Measurements from ENCODE around the gene SLC25A43.
"Not testable (repeated sequence)": the region's sequence is repeated elsewhere in the genome, so short reads cannot be mapped to it uniquely, and the experiment has no call there.

The SLC25A43 gene

DNA sequence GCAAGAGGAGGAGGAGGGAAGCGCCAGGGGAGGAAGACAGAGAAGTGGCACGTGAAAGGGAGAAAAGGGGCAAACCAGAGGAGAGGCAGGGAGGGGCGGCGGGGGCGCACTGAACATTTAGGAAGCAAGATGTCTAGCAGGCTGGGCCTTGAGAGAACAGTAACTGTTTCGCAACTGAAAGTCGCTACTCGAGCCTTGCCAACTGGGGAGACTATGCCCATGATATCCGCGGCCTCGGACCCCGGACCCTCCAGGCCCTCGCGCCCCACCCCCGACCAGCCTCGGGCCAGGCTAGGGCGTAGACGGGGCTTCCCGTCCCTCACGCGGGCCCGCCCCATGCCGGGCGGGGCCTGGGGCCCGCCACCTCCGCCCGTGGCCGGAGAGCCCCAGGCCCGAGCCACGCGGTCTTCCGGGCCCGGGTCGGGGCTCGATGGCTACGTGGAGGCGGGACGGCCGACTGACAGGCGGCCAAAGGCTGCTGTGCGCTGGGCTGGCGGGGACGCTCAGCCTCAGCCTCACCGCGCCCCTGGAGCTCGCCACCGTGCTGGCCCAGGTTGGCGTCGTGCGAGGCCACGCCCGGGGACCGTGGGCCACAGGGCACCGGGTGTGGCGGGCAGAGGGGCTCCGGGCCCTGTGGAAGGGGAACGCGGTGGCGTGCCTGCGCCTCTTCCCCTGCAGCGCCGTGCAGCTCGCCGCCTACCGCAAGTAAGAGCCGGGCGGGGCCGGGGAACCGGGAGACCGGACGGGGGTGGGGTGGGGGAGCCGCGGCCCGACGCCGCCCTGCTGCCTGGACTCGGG lies at the start of gene SLC25A43:
TSS of gene SLC25A43 (plus strand) at position 363 of the 798 bp plus-strand sequence. CDS start at position 431, 68 bp downstream.
- DNase-seq = peak; percentile 6

DNA sequence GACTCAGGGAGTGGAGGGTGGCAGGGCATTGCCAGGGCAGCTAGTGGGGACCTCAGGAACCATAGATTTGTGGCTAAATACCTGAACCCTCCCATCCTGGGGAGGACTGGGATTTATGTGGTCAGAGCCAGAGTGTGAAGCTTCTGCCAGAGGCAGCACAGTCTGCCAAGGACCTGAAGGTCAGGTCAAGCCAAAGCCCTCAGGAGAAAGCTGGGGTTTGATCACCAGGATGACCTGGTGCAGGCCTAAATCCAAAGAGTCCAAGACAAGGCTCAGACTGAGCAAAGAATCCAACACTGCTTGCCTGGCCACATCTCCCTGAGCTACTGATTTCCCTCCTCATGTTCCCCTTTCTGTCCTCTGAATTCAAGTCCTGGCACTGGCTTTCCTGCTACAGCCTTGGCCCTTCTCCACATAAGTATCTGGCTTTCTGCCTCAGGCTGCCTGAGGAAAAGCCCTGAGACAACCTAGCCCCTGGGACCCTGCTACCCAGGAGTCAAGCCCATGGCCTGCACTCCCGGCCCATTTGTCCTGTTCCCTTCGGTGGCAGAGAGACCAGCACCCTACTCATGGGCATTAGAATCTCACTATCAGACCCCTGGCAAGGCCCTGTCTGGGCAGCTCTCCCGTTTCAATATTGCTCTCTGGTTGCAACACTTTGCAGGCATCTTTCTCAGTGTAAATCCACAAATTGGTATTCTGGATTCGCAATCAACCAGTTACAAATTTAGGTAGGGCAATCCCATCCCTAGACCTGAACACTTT lies 39.3 kb upstream of the SLC25A43 start:
- no peak for DNase-seq

DNA sequence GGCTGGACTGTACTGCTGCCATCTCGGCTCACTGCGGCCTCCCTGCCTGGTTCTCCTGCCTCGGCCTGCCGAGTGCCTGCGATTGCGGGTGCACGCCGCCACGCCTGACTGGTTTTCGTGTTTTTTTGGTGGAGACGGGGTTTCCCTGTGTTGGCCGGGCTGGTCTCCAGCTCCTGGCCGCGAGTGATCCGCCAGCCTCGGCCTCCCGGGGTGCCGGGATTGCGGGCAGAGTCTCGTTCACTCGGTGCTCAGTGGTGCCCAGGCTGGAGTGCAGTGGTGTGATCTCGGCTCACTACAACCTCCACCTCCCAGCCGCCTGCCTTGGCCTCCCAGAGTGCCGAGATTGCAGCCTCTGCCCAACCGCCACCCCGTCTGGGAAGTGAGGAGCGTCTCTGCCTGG lies 37.7 kb upstream of the SLC25A43 start:
- DNase-seq = not testable (repeated sequence)

DNA sequence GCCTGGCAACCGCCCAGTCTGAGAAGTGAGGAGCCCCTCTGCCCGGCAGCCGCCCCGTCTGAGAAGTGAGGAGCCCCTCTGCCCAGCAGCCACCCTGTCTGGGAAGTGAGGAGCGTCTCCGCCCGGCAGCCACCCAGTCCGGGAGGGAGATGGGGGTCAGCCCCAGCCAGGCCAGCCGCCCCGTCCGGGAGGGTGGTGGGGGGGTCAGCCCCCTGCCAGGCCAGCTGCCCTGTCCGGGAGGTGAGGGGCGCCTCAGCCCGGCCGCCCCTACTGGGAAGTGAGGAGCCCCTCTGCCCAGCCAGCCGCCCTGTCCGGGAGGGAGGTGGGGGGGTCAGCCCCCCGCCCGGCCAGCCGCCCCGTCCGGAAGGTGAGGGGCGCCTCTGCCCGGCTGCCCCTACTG lies 37.1 kb upstream of the SLC25A43 start:
- DNase-seq = not testable (repeated sequence)

DNA sequence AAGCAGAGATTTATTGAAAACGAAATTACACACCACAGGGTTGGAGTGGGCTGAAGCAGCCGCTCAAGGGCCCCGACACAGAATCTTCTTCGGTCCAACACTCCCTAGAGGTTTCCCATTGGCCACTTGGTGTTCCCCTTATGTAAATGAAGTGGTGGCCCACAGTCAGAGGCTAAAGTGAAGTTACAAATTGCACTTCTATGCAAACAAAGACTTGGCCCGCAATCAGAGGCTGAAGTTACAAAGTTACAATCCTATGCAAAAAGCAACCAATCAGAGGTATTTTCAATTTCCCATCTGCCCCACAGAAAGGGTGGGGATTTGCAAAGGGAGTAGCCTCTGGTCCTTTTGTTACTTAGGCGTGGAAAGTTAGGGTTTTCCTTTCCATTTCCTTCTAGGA lies 35.7 kb upstream of the SLC25A43 start:
- DNase-seq = no peak

DNA sequence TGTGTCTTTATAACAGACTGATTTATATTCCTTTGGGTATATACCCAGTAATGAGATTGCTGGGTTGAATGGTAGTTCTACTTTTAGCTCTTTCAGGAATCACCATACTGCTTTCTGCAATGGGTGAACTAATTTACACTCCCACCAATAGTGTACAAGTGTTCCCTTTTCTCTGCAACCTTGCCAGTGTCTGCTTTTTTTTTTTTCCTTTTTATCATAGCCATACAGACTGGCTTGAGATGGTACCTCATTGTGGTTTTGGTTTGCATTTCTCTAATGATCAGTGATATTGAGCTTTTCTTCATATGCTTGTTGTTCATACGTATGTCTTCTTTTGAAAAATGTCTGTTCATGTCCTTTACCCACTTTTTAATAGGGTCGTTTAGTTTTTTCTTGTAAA lies 27.3 kb upstream of the SLC25A43 start:
- DNase-seq = not testable (repeated sequence)

GRCh38 chrX:119374736-119375135 lies 24.4 kb upstream of the SLC25A43 start:
- DNase-seq = no peak

GRCh38 chrX:119375561-119375960 lies 23.6 kb upstream of the SLC25A43 start:
- DNase-seq = no peak

GRCh38 chrX:119376312-119376711 lies 22.8 kb upstream of the SLC25A43 start:
- no peak for DNase-seq

DNA sequence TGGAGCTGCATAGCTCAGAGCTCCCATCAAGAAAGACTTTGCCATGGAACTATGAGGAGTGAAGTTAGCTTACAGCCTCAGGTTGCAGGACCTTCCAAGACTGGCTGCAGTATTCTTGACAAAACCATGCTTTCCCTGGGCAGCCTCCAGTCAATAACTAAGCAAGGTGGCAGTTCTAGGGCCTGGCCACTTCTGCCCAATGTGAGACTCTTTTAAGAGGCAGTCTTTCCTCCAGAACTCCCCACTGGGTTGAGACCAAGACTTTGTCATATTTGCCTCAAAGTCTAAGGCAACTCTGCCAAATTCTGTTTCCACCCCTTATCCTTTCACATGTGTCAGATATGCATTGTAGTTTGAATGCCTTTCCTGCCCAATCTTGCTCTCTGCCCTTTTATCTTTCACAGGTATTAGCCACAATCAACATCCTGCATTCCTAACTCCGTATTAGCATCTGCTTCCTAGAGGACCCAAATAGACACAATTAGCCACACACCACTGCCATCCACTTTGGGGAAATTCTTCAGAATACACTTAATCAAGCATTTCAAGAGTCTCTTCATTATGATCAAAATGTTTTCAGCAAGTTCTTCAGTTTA lies 17.7 kb upstream of the SLC25A43 start:
- no peak for DNase-seq

DNA sequence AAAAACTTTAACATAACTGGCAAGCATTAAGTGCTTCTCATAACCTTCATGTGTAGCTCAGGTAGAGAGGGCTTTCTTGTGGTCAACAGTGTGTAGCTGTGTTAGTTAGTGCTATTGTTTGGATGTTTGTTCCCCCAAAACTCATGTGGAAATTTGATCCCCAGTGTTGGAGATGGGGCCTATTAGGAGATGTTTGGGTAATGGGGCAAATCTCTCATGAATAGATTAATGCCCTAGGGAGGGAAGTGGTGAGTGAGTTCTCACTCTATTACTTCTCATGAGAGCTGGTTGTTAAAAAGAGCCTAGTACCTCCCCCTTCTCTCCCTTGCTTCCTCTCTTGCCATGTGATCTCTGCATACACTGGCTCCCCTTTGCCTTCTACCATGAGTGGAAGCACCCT lies 16.5 kb upstream of the SLC25A43 start:
- DNase-seq = no peak

DNA sequence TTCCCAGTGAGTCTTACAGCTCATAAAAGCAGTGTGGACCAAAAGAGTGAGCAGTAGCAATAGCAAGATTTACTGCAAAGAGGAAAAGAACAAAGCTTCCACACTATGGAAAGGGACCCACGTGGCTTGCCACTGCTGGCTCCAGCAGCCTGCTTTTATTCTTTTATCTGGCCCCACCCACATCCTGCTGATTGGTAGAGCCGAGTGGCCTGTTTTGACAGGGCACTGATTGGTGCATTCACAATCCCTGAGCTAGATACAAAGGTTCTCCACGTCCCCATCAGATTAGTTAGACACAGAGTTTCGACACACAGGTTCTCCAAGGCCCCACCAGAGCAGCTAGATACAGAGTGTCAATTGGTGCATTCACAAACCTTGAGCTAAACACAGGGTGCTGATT lies 12.5 kb upstream of the SLC25A43 start:
- not testable (repeated sequence) for DNase-seq

DNA sequence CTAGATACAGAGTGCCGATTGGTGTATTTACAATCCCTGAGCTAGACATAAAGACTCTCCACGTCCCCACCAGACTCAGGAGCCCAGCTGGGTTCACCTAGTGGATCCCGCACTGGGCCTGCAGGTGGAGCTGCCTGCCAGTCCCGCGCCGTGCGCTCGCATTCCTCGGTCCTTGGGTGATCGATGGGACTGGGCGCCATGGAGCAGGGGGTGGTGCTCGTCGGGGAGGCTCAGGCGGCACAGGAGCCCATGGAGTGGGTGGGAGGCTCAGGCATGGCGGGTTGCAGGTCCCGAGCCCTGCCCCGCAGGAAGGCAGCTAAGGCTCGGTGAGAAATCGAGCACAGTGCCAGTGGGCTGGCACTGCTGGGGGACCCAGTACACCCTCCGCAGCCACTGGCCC lies 11.7 kb upstream of the SLC25A43 start:
- not testable (repeated sequence) for DNase-seq

GRCh38 chrX:119389214-119389613 lies 9.9 kb upstream of the SLC25A43 start:
- DNase-seq = no peak

DNA sequence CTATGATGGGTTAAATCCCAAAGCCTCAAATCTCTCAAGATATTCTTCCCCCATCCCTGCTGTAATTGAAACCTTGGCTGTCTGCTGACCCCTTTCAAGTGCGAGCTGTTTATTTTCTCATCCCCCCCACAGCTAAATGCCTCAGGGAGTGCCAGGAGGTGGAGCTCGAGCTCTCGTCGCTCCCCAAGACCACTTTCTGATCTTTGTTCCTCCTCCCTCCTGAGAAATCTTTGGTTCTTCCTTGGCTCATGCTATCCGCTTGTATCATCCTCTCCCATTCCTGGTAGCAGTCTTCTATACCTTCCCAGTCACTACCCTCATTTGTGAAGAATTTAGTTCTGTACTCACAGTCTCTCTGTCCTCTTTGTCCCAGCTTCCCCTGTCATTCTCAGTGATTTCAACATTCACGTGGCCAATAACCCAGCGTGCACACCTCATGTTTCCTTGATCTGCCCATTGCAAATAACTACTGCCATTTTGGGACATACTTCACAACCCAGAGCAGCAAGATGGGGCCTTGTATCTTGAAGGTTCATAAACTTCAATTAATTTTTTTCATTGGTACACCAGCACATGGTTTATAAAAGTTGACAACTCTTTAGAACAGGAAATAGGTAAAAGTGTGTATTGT lies 9.2 kb upstream of the SLC25A43 start:
- peak; percentile 86 for DNase-seq

- DNase-seq = no peak
These were observed 7.9 kb upstream of the SLC25A43 start for GRCh38 chrX:119391279-119391678.

- DNase-seq = no peak
These were observed 6.0 kb upstream of the SLC25A43 start for GRCh38 chrX:119393144-119393543.

DNA sequence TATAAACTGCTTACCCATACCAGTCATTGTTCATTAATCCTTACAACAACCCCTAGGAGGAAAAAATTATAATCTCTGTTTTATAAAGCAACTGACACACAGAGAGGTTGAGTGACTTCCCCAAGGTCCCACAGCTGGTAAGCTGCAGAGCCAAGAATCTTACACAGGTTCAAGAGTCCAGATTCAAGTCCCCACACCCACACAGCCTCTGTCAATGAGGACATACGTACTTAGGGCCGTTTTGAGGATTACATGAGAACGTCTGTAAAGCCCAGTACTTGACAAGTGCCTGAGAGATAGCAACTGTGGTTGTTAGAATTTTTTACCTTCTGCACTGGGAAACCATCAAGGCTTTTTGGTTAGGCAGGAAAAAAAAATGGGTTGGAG lies 556 bp upstream of the SLC25A43 start:
- no peak for DNase-seq

DNA sequence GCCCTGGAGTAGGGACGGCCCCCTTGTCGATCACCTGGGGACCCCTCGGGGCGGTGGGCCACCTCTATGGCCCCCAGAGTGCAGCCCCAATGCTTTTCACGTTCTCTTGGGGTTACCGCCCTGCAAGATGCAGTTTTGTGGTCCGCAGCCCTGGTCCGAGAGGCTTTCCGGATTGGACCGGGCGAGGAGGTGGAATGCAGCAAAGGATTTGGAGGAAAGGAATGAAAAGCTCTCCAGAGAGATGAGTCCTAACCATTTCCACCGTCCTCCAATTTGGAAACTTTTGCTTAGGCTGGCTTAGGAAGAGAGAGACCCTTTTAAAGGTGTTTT lies 601 bp downstream of the SLC25A43 start:
- peak; percentile 4 for DNase-seq

GRCh38 chrX:119401569-119401968 lies 2.4 kb downstream of the SLC25A43 start:
- DNase-seq = no peak

- DNase-seq = no peak
These were observed 3.5 kb downstream of the SLC25A43 start for GRCh38 chrX:119402588-119402987.

GRCh38 chrX:119406776-119407175 lies 7.6 kb downstream of the SLC25A43 start:
- no peak for DNase-seq

DNA sequence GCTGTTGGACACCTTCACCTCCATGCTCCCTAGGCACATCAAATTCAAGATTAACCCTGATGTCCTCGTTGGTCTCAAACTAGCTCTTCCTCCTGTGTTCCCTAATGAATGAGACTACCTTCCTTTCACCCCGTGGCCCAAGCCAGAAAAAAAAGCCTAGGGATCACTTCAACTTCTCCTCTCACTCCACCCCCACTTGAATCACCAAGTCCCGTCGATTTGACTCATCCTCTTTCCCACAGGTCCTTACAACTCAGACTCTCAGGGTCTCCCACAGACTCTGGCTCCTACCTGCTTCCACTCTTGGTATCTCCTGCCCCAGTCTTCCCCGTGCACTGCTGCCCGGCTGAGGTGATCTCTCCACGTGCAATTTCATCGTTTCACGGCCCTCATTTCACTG lies 8.5 kb downstream of the SLC25A43 start:
- DNase-seq = no peak
